Esophagus squamous epithelium (tissue), 5 donors: ENCODE results near the gene NMRAL1. TPM values are rescaled to one million over a fixed set of nuclear protein-coding genes. Genes with fewer than 3 reads are reported as not detected.
A peak's percentile ranks its signal among the peaks of the same experiment; 100 is the strongest.

Source experiments
- DNase-seq: peaks from one replicate; lab custom pipeline; 2025; lab: John Stamatoyannopoulos, UW
- H3K27ac ChIP-seq, 4 donors: fragments of 200-600 bp; sonication (generic); one replicate each; pipeline ENCODE4 v1.5.1; 2016 to 2019; ENCODE audit warnings: mild to moderate bottlenecking in 1 of 4
- H3K27me3 ChIP-seq, 4 donors: fragments of 200-600 bp; sonication (generic); 1 replicate in 3 of 4; 2 replicates in 1 of 4; pipeline versions ENCODE4 v1.5.1 to v1.6.0; 2017 to 2021; ENCODE audit warnings: antibody characterized with exemption in 1 of 4
- H3K36me3 ChIP-seq, 3 donors: fragments of 200-600 bp; sonication (generic); one replicate each; pipeline ENCODE4 v1.5.1; 2016 to 2019
- H3K4me1 ChIP-seq, 3 donors: fragments of 200-600 bp; sonication (generic); one replicate each; pipeline ENCODE4 v1.5.1; 2017 to 2019
- H3K4me3 ChIP-seq, 4 donors: fragments of 200-600 bp; sonication (generic); 1 replicate in 3 of 4; 2 replicates in 1 of 4; pipeline ENCODE4 v1.5.1; 2016 to 2019; ENCODE audit warnings: mild to moderate bottlenecking in 2 of 4, moderate library complexity in 1 of 4
- H3K9me3 ChIP-seq, 3 donors: fragments of 200-600 bp; sonication (generic); one replicate each; pipeline ENCODE4 v1.5.1; 2016 to 2019
- CTCF ChIP-seq, 6 experiments: fragments of 450-650 bp in 4 of 6; fragments of 200-600 bp in 2 of 6; sonication (generic) in 2 of 6; IDR thresholded peaks; one replicate each; pipeline ENCODE4 v1.5.1; 2016 to 2019; ENCODE audit warnings: antibody characterized with exemption in 6 of 6, mild to moderate bottlenecking in 4 of 6, moderate library complexity in 4 of 6
- POLR2A ChIP-seq, 4 donors: fragments of 450-650 bp; IDR thresholded peaks; one replicate each; pipeline ENCODE4 v1.6.1; 2017; ENCODE audit warnings: antibody characterized with exemption in 4 of 4, mild to moderate bottlenecking in 4 of 4, moderate library complexity in 3 of 4
- WGBS, 2 donors: methylation state at CpG; one replicate each; pipeline ENCODE4 v1.1.5; 2018; 5-methylcytosine and 5-hydroxymethylcytosine counted together
- intact Hi-C: fragments of 100-400 bp; cut with DNase I; formaldehyde crosslinking; loops from one replicate; pipeline ENCODE4 v1.15.0; 2022
- small RNA-seq, 4 donors: library from RNA; depleted of rRNA; stranded (forward); fragments of <200 nt; gene quantifications; one replicate each; pipeline ENCODE3, GENCODE V24; 2016
- total RNA-seq, 4 donors: library from RNA; depleted of rRNA; stranded (reverse); fragments of >200 nt; gene quantifications; one replicate each; pipeline ENCODE4 v1.1.0, GENCODE V29; 2016
- donor health status: DM: yes; HTN: yes; CAD: no.

NMRAL1 gene
- total RNA-seq, 4 donors from 2014 or later = 25.4 to 55.5 (median 34.9) TPM

GRCh38 chr16:4415538-4416199 is 58.8 kb downstream of the NMRAL1 start:
- Histone ChIP-seq H3K27me3 (no peaks in the 10 kb centered on the region), H3K36me3 (peaks cover 5 to 25% (median 6%) of the 10 kb centered on the region in 3 donors), H3K4me1 (peaks cover 15 to 52% (median 16%) of the 10 kb centered on the region in 3 donors), H3K27ac (peak overlapping the region; percentile 83 to 93 (median 88)), H3K4me3 (peak overlapping the region; percentile 75 to 97 (median 88)), H3K9me3 (no peaks in the 10 kb centered on the region)
- DNase-seq = no peak
- 0 to 2% methylated on average over 6 to 15 of the region's 44 CpGs for WGBS, 2 donors
- intact Hi-C loops = no loop called here
- TF ChIP-seq POLR2A (IDR thresholded peaks at IDR 0.05) (peak in 1 of 4 donors; percentile 8), CTCF (IDR thresholded peaks at IDR 0.05) (peak in 1 of 6 experiments; percentile 8)

GRCh38 chr16:4414187-4414917 is 60.1 kb downstream of the NMRAL1 start:
- Histone ChIP-seq H3K4me3 (no peak overlapping the region), H3K4me1 (peaks cover 18 to 65% (median 18%) of the 10 kb centered on the region in 3 donors), H3K9me3 (no peaks in the 10 kb centered on the region), H3K27ac (peak overlapping the region in 1 of 4 donors; percentile 93), H3K27me3 (no peaks in the 10 kb centered on the region), H3K36me3 (peaks cover 5 to 31% (median 6%) of the 10 kb centered on the region in 3 donors)
- WGBS, 2 donors = 74 to 91% methylated on average over 7 of the region's 7 CpGs
- intact Hi-C loops = no loop called here
- no peak for TF ChIP-seq POLR2A (IDR thresholded peaks at IDR 0.05)
- TF ChIP-seq CTCF (IDR thresholded peaks at IDR 0.05) = no peak
- no peak for DNase-seq

GRCh38 chr16:4412854-4413253 is 61.6 kb downstream of the NMRAL1 start:
- 93 to 94% methylated on average over 3 to 4 of the region's 4 CpGs for WGBS, 2 donors
- Histone ChIP-seq H3K4me3 (no peak overlapping the region), H3K4me1 (peaks cover 18 to 80% (median 18%) of the 10 kb centered on the region in 3 donors), H3K36me3 (peaks cover 5 to 39% (median 6%) of the 10 kb centered on the region in 3 donors), H3K27me3 (no peaks in the 10 kb centered on the region), H3K9me3 (no peaks in the 10 kb centered on the region), H3K27ac (no peak overlapping the region)
- intact Hi-C loops = no loop called here
- TF ChIP-seq POLR2A (IDR thresholded peaks at IDR 0.05) (no peak), CTCF (IDR thresholded peaks at IDR 0.05) (no peak)
- DNase-seq = no peak

- intact Hi-C loops = no loop called here
- no peak for DNase-seq
- TF ChIP-seq POLR2A (IDR thresholded peaks at IDR 0.05) = no peak
- TF ChIP-seq CTCF (IDR thresholded peaks at IDR 0.05) = no peak
- Histone ChIP-seq H3K9me3 (no peaks in the 10 kb centered on the region), H3K36me3 (peaks cover 5 to 46% (median 11%) of the 10 kb centered on the region in 3 donors), H3K27ac (peak overlapping the region in 2 of 4 donors; percentile 9 to 44), H3K4me1 (peaks cover 18 to 80% (median 18%) of the 10 kb centered on the region in 3 donors), H3K4me3 (no peak overlapping the region), H3K27me3 (no peaks in the 10 kb centered on the region)
- WGBS, 2 donors = 89 to 96% methylated on average over 4 to 7 of the region's 8 CpGs
These were observed 62.3 kb downstream of the NMRAL1 start for GRCh38 chr16:4412159-4412558.

Small RNAs within 50 kb of the gene (small RNA-seq; reads per million reads assigned to genes)
- 0 reads per million in 4 donors for gene AC012676.2

Other genes with a start within 250 kb of the NMRAL1 start
- 1 to 10 TPM in 1 of 4 donors, under 1 TPM in 2, not detected in 1; 0.04 to 1.8 (median 0.38) TPM for gene SRL, start 232.5 kb downstream of the NMRAL1 start, total RNA-seq
- 1 to 10 TPM; 5.8 to 9.8 (median 9.3) TPM for gene TFAP4, start 201.6 kb downstream of the NMRAL1 start, total RNA-seq
- gene GLIS2, start 158.6 kb downstream of the NMRAL1 start, total RNA-seq = 1 to 10 TPM in 1 of 4 donors, under 1 TPM in 3; 0.30 to 1.7 (median 0.67) TPM
- 10 to 100 TPM; 29.5 to 40.8 (median 33.2) TPM for gene PAM16, start 123.3 kb downstream of the NMRAL1 start, total RNA-seq
- gene VASN, start 102.8 kb downstream of the NMRAL1 start, total RNA-seq = 10 to 100 TPM in 3 of 4 donors, 1 to 10 TPM in 1; 9.2 to 20.2 (median 14.2) TPM
- 10 to 100 TPM; 15.8 to 25.9 (median 17.8) TPM for gene CORO7, start 58.0 kb downstream of the NMRAL1 start, total RNA-seq
- 10 to 100 TPM; 45.2 to 59.1 (median 49.1) TPM for gene DNAJA3, start 48.8 kb downstream of the NMRAL1 start, total RNA-seq
- gene HMOX2, start 1.8 kb upstream of the NMRAL1 start, total RNA-seq = 10 to 100 TPM; 46.9 to 94.0 (median 75.0) TPM
- 10 to 100 TPM; 10.2 to 26.5 (median 16.5) TPM for gene CDIP1, start 64.1 kb upstream of the NMRAL1 start, total RNA-seq
- gene C16orf96, start 81.7 kb upstream of the NMRAL1 start, total RNA-seq = under 1 TPM in 3 of 4 donors, not detected in 1; 0.04 to 0.19 (median 0.06) TPM
- gene UBALD1, start 140.3 kb upstream of the NMRAL1 start, total RNA-seq = 10 to 100 TPM in 1 of 4 donors, 1 to 10 TPM in 3; 5.9 to 17.0 (median 9.6) TPM
- 10 to 100 TPM; 15.8 to 25.6 (median 22.0) TPM for gene MGRN1, start 150.2 kb upstream of the NMRAL1 start, total RNA-seq
- 10 to 100 TPM; 18.5 to 27.8 (median 21.0) TPM for gene NUDT16L1, start 218.9 kb upstream of the NMRAL1 start, total RNA-seq